KMS-11 (cell line): ENCODE results near the gene ABCA1.
"Not testable (repeated sequence)": the region's sequence is repeated elsewhere in the genome, so short reads cannot be mapped to it uniquely, and the experiment has no call there.

Source experiments
- H2AFZ ChIP-seq: fragments of 200-600 bp; sonication (generic); 2 replicates; pipeline ENCODE4 v1.6.1; 2016; ENCODE audit warnings: antibody characterized with exemption, mixed run types, low read depth
- H3K27ac ChIP-seq: fragments of 200-600 bp; sonication (generic); 2 replicates; pipeline ENCODE4 v1.6.1; 2016; ENCODE audit warnings: mild to moderate bottlenecking, mixed run types
- H3K27me3 ChIP-seq: fragments of 200-600 bp; sonication (generic); 2 replicates; pipeline ENCODE4 v1.6.1; 2017; ENCODE audit warnings: mild to moderate bottlenecking, low read depth, mixed run types, moderate library complexity; ENCODE audit not compliant: insufficient read depth
- H3K36me3 ChIP-seq: fragments of 200-600 bp; sonication (generic); 2 replicates; pipeline ENCODE4 v1.6.1; 2017; ENCODE audit warnings: mild to moderate bottlenecking, mixed run types; ENCODE audit not compliant: insufficient read depth
- H3K4me1 ChIP-seq: fragments of 200-600 bp; sonication (generic); 2 replicates; pipeline ENCODE4 v1.6.1; 2016; ENCODE audit warnings: mild to moderate bottlenecking, low read depth, mixed run types; ENCODE audit not compliant: poor library complexity, severe bottlenecking
- H3K4me2 ChIP-seq: fragments of 200-600 bp; sonication (generic); 2 replicates; pipeline ENCODE4 v1.7.0; 2016; ENCODE audit warnings: mild to moderate bottlenecking, mixed run types
- H3K4me3 ChIP-seq: fragments of 200-600 bp; sonication (generic); IDR thresholded peaks from 2 replicates; pipeline ENCODE4 v1.6.1; 2017; ENCODE audit warnings: low read depth, low read length, mixed read lengths; ENCODE audit not compliant: insufficient read depth
- H3K79me2 ChIP-seq: fragments of 200-600 bp; sonication (generic); 2 replicates; pipeline ENCODE4 v1.6.1; 2016; ENCODE audit warnings: low read depth, mixed run types; ENCODE audit not compliant: insufficient read depth
- H3K9ac ChIP-seq: fragments of 200-600 bp; sonication (generic); 2 replicates; pipeline ENCODE4 v1.6.1; 2016; ENCODE audit warnings: mild to moderate bottlenecking, mixed run types
- H4K20me1 ChIP-seq: fragments of 200-600 bp; sonication (generic); 2 replicates; pipeline ENCODE4 v1.6.1; 2016; ENCODE audit warnings: mild to moderate bottlenecking, mixed run types; ENCODE audit not compliant: insufficient read depth
- CTCF ChIP-seq: fragments of 200-600 bp; sonication (generic); conservative IDR thresholded peaks from 2 replicates; pipeline ENCODE4 v1.6.1; 2017; ENCODE audit warnings: low read depth, mild to moderate bottlenecking, antibody characterized with exemption, low read length, moderate library complexity, mixed read lengths

The ABCA1 gene

DNA sequence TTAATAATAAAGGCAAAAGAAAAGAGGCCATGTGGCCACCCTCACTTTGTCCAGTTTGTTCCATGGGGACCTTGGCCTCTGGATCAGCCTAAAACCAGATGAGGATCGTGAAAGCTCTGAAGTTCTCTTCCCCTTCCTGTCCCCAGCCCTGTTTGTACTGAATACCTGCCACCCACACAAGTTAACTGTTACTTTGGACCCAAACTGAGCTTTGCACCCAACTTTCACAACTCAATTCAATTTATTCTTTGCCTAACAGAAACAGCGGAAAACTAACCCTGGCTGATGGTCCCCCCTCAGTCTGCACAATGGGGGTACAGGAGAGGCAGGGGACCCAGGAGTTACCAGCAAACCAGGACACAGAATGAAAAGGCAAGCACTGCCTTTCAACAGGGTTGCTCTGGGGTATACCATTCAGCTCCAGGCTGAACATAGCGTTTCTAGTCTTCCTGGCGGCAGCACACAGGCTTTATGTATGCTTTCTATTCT lies 28.2 kb downstream of the ABCA1 start:
- no peaks in the 10 kb centered on the region for H3K27me3 ChIP-seq
- no peaks in the 10 kb centered on the region for H3K36me3 ChIP-seq
- H3K27ac ChIP-seq: no peak overlapping the region
- H2AFZ ChIP-seq: no peak overlapping the region
- no peak overlapping the region for H3K9ac ChIP-seq
- no peak overlapping the region for H3K4me3 ChIP-seq
- H3K79me2 ChIP-seq: 0 out of 2 replicates have a peak, but pooled peaks cover under 1% of the 10 kb centered on the region
- H3K4me1 ChIP-seq: peaks cover 6% of the 10 kb centered on the region
- H4K20me1 ChIP-seq: no peaks in the 10 kb centered on the region
- no peak for TF ChIP-seq CTCF
- no peak overlapping the region for H3K4me2 ChIP-seq

DNA sequence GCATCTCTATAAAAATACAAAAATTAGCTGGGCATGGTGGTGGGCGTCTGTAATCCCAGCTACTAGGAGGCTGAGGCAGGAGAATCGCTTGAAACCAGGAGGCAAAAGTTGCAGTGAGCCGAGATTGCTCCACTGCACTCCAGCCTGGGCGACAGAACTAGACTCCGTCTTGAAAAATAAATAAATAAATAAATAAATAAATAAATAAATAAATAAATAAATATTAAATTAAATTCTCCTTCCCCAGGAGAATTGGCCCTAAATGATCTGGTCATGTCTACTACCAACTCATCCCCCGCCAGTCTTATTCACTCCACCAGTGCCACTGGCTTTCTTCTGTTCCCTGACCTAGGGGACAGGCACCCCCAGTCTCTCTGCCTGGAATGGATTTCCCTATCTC lies 29.6 kb downstream of the ABCA1 start:
- not testable (repeated sequence) for H3K79me2 ChIP-seq, H3K4me1 ChIP-seq, H3K9ac ChIP-seq, H2AFZ ChIP-seq, H4K20me1 ChIP-seq, H3K4me3 ChIP-seq, H3K27me3 ChIP-seq, H3K4me2 ChIP-seq, H3K27ac ChIP-seq, H3K36me3 ChIP-seq

DNA sequence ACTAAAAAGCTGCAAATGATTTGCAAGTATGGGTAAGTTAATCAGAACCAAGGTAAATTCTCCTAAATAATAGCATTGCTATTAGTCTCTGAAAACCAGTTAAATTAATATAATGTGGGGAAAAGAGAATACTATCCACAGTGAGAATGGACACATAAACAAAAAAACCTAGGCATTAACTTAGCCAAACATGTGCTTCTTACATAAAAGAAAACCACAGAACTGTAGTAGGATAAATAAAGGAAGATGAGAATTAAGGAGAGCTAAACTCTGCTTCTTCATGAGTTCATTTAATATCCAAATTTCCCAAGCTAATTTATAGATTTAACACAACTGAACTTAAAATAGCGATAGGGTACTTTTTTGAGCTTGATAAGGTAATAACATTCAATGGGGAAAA lies 31.8 kb downstream of the ABCA1 start:
- Histone ChIP-seq H3K9ac (no peak overlapping the region), H4K20me1 (no peaks in the 10 kb centered on the region), H3K27me3 (no peaks in the 10 kb centered on the region), H2AFZ (no peak overlapping the region), H3K27ac (no peak overlapping the region), H3K79me2 (no peaks in the 10 kb centered on the region; the same call in 1 of the 2 replicates), H3K4me1 (no peaks in the 10 kb centered on the region), H3K36me3 (no peaks in the 10 kb centered on the region), H3K4me2 (no peak overlapping the region), H3K4me3 (no peak overlapping the region)
- no peak for TF ChIP-seq CTCF

GRCh38 chr9:104895572-104895971 lies 32.4 kb downstream of the ABCA1 start:
- H3K4me3 ChIP-seq: no peak overlapping the region
- H3K27ac ChIP-seq: no peak overlapping the region
- H3K4me2 ChIP-seq: no peak overlapping the region
- TF ChIP-seq CTCF: no peak
- no peak overlapping the region for H3K9ac ChIP-seq
- H3K4me1 ChIP-seq: no peaks in the 10 kb centered on the region
- no peak overlapping the region for H2AFZ ChIP-seq
- no peaks in the 10 kb centered on the region; the same call in 1 of the 2 replicates for H3K79me2 ChIP-seq
- no peaks in the 10 kb centered on the region for H3K27me3 ChIP-seq
- H3K36me3 ChIP-seq: no peaks in the 10 kb centered on the region
- no peaks in the 10 kb centered on the region for H4K20me1 ChIP-seq

GRCh38 chr9:104892701-104893100 lies 35.3 kb downstream of the ABCA1 start:
- Histone ChIP-seq H3K4me1 (no peaks in the 10 kb centered on the region), H3K27me3 (no peaks in the 10 kb centered on the region), H4K20me1 (no peaks in the 10 kb centered on the region), H3K4me2 (no peak overlapping the region), H2AFZ (no peak overlapping the region), H3K9ac (no peak overlapping the region), H3K36me3 (no peaks in the 10 kb centered on the region), H3K27ac (no peak overlapping the region), H3K4me3 (no peak overlapping the region), H3K79me2 (no peaks in the 10 kb centered on the region; the same call in 1 of the 2 replicates)
- TF ChIP-seq CTCF: no peak
